HFF-Myc (cell line): ENCODE data around the gene SBK2.
"Not testable (repeated sequence)": the region's sequence is repeated elsewhere in the genome, so short reads cannot be mapped to it uniquely, and the experiment has no call there.

Experiments
- DNase-seq: peaks from one replicate; pipeline ENCODE4 v3.0.0-alpha.2; 2011; ENCODE audit warnings: low read depth; ENCODE audit errors: extremely low read depth
- H3K4me3 ChIP-seq: replicated peaks from 2 replicates; pipeline ENCODE4 v1.5.1; 2011; ENCODE audit warnings: low read depth, mild to moderate bottlenecking, control low read depth, low read length
- TF ChIP-seq, protein P1 (sequence below): IDR thresholded peaks from 2 replicates; pipeline ENCODE4 v1.5.1; 2012; ENCODE audit warnings: mild to moderate bottlenecking, low read depth, low read length, control low read depth; ENCODE audit errors: missing control alignments

SBK2 gene

DNA sequence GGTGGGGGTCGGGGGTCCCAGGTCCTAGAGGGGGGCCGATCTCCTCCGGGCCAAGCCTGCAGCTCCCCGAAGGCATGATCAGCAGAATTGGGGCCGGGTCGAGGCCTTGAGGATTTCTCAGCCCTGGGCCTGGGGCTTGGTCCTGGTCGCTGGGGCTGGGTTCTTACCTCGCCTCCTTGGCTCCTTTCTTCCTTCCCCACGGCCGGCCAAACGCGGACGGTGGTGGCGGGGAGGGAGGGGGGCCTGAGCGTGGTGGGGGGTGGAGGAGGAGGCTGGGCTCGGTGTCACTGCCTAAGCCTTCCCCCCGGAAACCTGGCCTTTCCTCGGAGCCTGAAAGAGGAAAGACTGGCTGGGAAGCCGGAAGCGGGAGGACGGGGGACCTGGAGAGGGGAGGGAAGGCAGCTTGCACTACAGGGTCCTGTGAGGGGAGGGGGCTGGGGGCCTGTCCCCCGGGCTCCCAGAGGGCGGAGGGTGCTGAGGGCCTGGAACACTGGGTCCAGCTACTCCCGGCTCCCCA lies 43.8 kb upstream of the SBK2 start, which contains the start of gene ZNF579:
Gene ZNF579 (minus strand): TSS at position 221 of the 517 bp plus-strand sequence. CDS start 1,209 bp downstream, outside the sequence.
- peak; percentile 70 for DNase-seq
- H3K4me3 ChIP-seq, result peak within 1 kb of the TSS; percentile 76
- TF ChIP-seq, protein P1, sequence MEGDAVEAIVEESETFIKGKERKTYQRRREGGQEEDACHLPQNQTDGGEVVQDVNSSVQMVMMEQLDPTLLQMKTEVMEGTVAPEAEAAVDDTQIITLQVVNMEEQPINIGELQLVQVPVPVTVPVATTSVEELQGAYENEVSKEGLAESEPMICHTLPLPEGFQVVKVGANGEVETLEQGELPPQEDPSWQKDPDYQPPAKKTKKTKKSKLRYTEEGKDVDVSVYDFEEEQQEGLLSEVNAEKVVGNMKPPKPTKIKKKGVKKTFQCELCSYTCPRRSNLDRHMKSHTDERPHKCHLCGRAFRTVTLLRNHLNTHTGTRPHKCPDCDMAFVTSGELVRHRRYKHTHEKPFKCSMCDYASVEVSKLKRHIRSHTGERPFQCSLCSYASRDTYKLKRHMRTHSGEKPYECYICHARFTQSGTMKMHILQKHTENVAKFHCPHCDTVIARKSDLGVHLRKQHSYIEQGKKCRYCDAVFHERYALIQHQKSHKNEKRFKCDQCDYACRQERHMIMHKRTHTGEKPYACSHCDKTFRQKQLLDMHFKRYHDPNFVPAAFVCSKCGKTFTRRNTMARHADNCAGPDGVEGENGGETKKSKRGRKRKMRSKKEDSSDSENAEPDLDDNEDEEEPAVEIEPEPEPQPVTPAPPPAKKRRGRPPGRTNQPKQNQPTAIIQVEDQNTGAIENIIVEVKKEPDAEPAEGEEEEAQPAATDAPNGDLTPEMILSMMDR, result no peak

DNA sequence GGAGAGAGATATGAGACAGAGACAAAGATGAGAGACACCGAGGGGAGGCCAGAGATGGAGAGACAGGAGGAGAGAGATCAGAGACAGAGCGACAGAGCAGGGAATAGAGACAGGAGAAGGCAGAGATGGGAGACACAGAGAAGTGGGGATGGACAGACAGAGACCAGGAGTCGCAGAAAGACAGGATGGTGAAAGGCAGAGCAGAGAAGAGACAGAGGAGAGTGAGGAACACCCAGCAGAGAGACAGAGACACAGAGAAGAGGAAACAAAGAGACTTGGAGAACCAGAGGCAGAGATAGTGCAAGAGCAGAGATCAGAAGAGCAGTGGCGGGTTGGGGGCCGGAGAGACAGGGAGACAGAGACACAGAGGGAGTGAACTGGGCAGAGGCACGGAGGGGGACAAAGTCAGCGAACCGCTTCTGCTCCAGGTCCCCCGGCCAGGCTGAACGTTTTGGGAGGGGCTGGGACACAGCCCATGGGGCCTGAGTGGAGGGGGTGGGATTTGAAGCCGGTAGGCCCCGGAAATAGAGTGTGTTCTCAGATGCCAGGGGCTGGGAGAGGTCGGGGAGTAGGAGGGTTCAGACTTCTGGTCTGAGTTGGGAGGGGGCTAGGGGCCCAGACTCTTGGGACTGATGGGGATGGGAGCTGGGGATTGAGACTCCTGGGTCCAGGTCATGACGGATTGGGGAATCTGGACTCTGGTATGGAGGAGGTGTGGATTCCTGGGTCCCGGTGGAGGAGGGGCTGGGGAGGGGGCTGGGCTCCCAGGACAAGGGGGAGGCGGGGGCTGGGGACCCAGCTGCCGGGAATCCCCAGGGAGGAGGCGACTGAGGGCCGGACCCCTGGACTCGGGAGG lies 43.1 kb upstream of the SBK2 start:
- TF ChIP-seq, protein P1, result no peak
- DNase-seq, result no peak
- H3K4me3 ChIP-seq, result peak overlapping the region; percentile 76

DNA sequence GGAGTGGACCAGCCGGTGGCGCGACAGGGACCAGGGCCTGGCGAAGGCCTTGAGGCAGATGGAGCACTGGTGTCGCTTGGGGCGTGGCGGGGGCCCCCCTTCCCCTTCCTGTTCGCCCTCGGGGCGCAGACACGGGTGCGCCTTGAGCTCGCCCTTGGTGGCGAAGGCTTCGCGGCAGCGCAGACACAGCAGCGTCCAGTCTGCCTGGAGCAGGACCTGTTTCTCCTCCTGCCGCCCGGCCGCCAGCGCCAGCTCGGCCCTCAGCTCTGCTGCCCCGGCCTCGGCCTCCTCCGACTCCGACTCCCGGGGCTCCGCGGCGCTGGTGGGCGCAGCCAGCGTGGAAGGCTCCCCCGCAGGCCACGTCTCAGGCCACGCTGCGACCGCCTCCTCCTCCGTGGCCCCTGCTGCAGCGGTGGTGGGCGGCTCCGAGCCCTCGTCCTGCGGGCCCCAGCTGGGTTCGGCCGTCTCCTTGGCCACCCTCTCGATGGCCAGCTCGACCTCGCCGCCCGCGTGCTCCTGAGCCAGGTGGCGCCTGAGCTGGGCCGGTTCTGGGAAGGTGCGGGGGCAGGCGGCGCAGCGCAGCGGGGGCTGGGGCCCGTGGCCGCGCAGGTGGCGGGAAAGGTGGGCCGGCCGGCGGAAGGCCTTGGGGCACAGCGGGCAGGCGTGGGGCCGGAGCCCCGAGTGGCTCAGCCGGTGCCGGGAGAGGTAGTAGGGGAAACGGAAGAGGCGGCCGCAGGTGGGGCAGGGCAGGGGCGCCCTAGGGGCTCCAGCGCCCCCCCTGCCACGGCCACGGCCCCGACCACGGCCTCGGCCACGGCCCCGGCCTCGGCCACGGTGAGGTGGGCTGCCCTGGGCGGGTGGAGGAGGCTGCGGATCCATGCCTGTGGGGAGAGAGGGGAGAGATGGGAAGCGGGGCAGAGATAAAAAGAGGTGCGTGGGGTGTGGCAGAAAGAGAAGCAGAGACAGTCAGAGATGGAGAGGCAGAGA lies 42.1 kb upstream of the SBK2 start:
- no peak for DNase-seq
- TF ChIP-seq, protein P1, result no peak
- peak overlapping the region; percentile 76 for H3K4me3 ChIP-seq

DNA sequence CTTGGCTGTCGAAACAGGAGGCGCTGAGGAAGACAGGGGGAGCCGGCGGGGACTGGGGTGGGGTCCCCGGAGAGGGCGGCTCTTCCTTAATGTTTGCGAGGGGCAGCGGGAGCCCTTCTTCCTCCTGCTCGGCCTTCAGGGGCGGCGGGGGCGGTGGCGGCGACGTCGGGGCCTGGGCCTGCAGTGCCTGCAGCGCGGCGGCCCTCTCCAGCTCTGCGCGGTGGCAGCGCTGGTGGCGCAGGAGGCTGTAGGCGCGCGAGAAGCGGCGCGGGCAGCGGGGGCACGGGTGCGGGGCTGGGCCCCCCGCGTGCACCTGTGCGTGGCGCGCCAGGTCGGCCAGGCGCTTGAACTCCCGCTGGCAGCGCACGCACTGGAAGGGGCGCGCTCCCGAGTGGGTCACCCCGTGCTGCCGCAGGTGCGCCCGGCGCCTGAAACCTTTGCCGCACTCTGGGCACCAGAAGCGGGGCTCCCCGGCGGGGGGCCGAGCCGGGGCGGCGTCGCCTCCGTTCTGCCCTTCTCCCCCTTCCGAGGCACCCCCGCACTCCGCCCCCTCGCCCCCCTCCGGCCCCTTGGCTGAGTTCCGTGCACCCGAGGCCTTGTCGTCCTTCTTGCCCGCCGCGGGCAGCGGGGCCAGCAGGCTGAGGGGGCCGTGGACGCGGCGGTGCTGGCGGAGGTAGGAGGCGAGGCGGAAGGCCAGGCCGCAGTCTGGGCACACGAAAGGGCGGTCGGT lies 41.3 kb upstream of the SBK2 start:
- no peak for DNase-seq
- TF ChIP-seq, protein P1, result no peak
- H3K4me3 ChIP-seq, result no peak overlapping the region

DNA sequence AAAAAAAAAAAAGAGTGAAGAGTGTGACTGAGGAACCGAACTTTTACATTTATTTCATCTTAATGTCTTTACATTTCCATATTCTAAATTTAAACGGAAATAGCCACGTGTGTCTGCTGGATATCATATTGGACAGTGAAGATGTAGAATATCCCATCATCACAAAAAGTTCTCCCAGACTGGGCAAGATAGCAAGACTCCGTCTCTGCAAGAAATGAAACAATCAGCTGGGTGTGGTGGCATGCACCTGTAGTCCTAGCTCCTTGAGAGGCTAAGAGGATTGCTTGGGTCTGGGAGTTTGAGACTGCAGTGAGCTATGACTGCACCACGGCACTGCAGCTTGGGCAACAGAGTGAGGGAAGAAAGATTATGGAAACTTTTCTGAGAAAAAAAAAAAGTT lies 39.8 kb upstream of the SBK2 start:
- H3K4me3 ChIP-seq, result no peak overlapping the region
- DNase-seq, result no peak

DNA sequence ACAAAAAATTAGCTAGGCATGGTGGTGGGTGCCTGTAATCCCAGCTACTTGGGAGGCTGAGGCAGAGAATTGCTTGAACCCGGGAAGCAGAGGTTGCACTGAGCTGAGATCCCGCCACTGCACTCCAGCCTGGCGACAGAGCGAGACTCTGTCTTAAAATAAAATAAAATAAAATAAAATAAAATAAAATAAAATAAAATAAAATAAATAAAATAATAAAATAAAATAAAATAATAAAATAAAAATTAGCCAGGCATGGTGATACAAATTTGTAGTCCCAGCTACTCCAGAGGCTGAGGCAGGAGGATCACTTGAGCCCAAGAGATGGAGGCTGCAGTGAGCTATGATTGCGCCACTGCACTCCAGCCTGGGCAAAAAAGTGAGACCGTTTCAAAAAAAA lies 37.0 kb upstream of the SBK2 start:
- not testable (repeated sequence) for H3K4me3 ChIP-seq, DNase-seq

More for the DNA sequence above, 39.8 kb upstream of the SBK2 start:
- TF ChIP-seq, protein P1, result no peak

DNA sequence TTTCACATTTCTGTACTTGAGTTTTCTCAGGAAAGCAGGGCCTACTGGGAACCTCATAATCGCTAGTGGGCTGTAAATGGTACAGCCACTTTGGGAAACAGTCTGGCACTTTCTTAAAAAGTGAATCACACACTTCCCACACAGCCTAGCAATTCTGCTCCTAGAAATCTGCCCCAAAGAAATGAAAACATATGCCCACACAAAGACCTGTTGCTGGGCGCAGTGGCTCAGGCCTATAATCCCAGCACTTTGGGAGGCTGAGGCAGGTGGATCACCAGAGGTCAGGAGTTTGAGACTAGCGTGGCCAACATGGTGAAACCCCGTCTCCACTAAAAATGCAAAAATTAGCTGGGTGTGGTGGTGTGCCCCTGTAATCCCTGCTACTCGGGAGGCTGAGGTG lies 32.5 kb upstream of the SBK2 start:
- not testable (repeated sequence) for H3K4me3 ChIP-seq, DNase-seq
